ENCODE results near the gene SWT1. TPM values are rescaled to one million over a fixed set of nuclear protein-coding genes. Genes with fewer than 3 reads are reported as not detected.

SWT1 gene
- total and polyA plus RNA-seq, 9 of the 15 experiments (the other 6 are each of a cell fraction or from before 2014, with no cell fraction given), result 1.5 to 3.4 (median 2.3) TPM

DNA sequence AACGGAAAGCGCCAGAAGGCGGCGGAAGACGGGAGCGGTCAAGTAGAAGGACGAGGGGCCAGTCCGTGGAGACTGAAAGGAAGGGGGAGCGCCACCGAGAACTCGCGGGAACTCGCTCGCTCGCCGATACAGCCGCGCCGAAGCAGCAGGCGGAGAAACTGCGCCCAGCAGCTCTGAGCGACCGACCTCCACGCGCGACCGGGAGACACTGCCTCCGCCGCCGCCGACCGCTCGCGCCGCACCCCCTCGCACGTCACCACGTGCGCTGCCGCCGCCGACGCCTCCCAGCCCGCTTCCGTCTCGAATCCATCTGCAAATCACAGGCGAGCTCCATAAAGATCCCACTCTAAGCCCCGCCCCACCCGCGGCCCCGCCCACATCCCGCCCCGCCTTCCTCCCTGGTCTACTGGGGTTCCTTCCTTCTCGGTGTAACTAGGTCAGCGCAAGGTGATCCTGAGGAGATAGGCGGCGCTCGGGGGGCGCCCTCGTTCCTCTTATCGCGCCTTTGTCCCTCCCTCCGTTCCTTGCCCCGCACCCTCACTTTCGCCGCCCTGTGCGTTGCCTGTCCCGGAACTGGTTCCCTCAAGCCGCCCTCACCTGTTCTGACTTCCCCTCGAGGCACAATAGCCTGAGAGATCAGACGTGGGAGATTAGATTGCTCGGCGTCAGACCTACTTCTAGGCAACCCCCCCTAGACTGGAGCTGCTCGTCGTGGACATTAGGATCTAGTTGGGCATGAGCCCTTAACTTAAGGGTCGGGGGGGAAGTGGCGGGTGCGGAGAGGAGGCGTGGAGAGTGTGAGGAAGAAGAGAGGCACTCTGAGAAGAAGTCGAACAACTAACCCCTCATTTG is 160.3 kb downstream of the SWT1 start, which contains the start of gene IVNS1ABP (continued):
- TF ChIP-seq, protein P1, sequence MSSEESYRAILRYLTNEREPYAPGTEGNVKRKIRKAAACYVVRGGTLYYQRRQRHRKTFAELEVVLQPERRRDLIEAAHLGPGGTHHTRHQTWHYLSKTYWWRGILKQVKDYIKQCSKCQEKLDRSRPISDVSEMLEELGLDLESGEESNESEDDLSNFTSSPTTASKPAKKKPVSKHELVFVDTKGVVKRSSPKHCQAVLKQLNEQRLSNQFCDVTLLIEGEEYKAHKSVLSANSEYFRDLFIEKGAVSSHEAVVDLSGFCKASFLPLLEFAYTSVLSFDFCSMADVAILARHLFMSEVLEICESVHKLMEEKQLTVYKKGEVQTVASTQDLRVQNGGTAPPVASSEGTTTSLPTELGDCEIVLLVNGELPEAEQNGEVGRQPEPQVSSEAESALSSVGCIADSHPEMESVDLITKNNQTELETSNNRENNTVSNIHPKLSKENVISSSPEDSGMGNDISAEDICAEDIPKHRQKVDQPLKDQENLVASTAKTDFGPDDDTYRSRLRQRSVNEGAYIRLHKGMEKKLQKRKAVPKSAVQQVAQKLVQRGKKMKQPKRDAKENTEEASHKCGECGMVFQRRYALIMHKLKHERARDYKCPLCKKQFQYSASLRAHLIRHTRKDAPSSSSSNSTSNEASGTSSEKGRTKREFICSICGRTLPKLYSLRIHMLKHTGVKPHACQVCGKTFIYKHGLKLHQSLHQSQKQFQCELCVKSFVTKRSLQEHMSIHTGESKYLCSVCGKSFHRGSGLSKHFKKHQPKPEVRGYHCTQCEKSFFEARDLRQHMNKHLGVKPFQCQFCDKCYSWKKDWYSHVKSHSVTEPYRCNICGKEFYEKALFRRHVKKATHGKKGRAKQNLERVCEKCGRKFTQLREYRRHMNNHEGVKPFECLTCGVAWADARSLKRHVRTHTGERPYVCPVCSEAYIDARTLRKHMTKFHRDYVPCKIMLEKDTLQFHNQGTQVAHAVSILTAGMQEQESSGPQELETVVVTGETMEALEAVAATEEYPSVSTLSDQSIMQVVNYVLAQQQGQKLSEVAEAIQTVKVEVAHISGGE (CRISPR knock-in tag; IDR thresholded peaks at IDR 0.05), result peak in 1 of 3 experiments; percentile 80; a peak in 2 of 6 replicates
- TF ChIP-seq USF1 (CRISPR knock-in tag; IDR thresholded peaks at IDR 0.05), result peak; percentile 83
- no peak for TF ChIP-seq MECOM (CRISPR knock-in tag; IDR thresholded peaks at IDR 0.05)
- TF ChIP-seq GTF2E2 (tag; IDR thresholded peaks at IDR 0.05), result peak; percentile 35; the same call in 1 of the 2 replicates
- no peak for TF ChIP-seq IRF2 (CRISPR knock-in tag; IDR thresholded peaks at IDR 0.05)
- TF ChIP-seq LEF1 (IDR thresholded peaks at IDR 0.05), result peak; percentile 63; the same call in 1 of the 2 replicates
- TF ChIP-seq RERE (CRISPR knock-in tag; IDR thresholded peaks at IDR 0.05; ENCODE audit: borderline replicate concordance), result 0 out of 2 replicates have a peak, but pooled peaks have one; percentile 92
- TF ChIP-seq MCM7 (IDR thresholded peaks at IDR 0.05), result no peak
- TF ChIP-seq SIX5 (IDR thresholded peaks at IDR 0.05; ENCODE audit: borderline replicate concordance in 1 of 2, insufficient read depth in 1 of 2, low read depth in 1 of 2, low read length in 2 of 2), result peak in 1 of 2 experiments; percentile 16; a peak in 1 of 4 replicates
- TF ChIP-seq OTX1 (CRISPR knock-in tag; IDR thresholded peaks at IDR 0.05), result peak; percentile 15; the same call in 1 of the 2 replicates
- TF ChIP-seq PRDM10 (IDR thresholded peaks at IDR 0.05; ENCODE audit: partially characterized antibody), result peak; percentile 76
- TF ChIP-seq HLTF (IDR thresholded peaks at IDR 0.05), result peak; percentile 38; the same call in 1 of the 2 replicates
